ENCODE measurements around the gene TUBA4A.

GRCh38 chr2:219266232-219266631 is 12.5 kb upstream of the TUBA4A start:
- TF ChIP-seq POLR2A (IDR thresholded peaks at IDR 0.05; ENCODE audit: low read depth, low read length), result no peak
- no peak for TF ChIP-seq ATF2 (IDR thresholded peaks at IDR 0.05; ENCODE audit: low read length)
- no peak for TF ChIP-seq EZH2 (IDR thresholded peaks at IDR 0.05; ENCODE audit: borderline replicate concordance, control insufficient read depth, low read depth, low read length)
- no peak for TF ChIP-seq MTA2 (IDR thresholded peaks at IDR 0.05; ENCODE audit: low read depth)
- no peak for TF ChIP-seq RFX5 (IDR thresholded peaks at IDR 0.05; ENCODE audit: low read depth, low read length)
- TF ChIP-seq CBFB (IDR thresholded peaks at IDR 0.05; ENCODE audit: low read depth), result no peak
- TF ChIP-seq CTCF (IDR thresholded peaks at IDR 0.05 in 2 of 3, conservative IDR thresholded peaks at IDR 0.05 in 1 of 3; ENCODE audit: control insufficient read depth in 2 of 3, extremely low read depth in 1 of 3, insufficient read depth in 1 of 3, low read depth in 3 of 3, low read length in 3 of 3), result no peak
- no peak for TF ChIP-seq RCOR1 (conservative IDR thresholded peaks at IDR 0.05; ENCODE audit: low read depth, low read length)
- no peak for TF ChIP-seq POLR2AphosphoS5 (IDR thresholded peaks at IDR 0.05; ENCODE audit: low read length)
- no peak for TF ChIP-seq SMARCA5 (IDR thresholded peaks at IDR 0.05)
- TF ChIP-seq ZBED1 (IDR thresholded peaks at IDR 0.05; ENCODE audit: borderline replicate concordance), result no peak
- TF ChIP-seq FOXM1 (IDR thresholded peaks at IDR 0.05; ENCODE audit: low read depth, low read length), result no peak
- TF ChIP-seq ZBTB4 (CRISPR knock-in tag; IDR thresholded peaks at IDR 0.05), result no peak
- TF ChIP-seq YY1 (IDR thresholded peaks at IDR 0.05; ENCODE audit: low read depth, low read length), result no peak

Data from GM12878 (cell line).